Calu3 (cell line): ENCODE results near the gene HADHB. TPM values are rescaled to one million over a fixed set of nuclear protein-coding genes. Genes with fewer than 3 reads are reported as not detected.

ENCODE experiments used
- BruUV-seq: library from RNA; stranded (reverse); fragments of 400-500 nt; replicated peaks from 2 replicates; lab custom pipeline; 2021; lab: Mats Ljungman, UMichigan
- CTCF ChIA-PET: fragments of 300-600 bp; sonication (Branson Sonifier 250); formaldehyde crosslinking; loops from one replicate; lab custom pipeline; 2022; ENCODE audit warnings: antibody characterized with exemption; lab: Charles Lee
- DNase-seq: peaks from one replicate; pipeline ENCODE4 v3.0.0; 2022
- H3K27ac Mint-ChIP-seq: one replicate; pipeline ENCODE4 v1.8.0; 2022; ENCODE audit warnings: mixed read lengths; ENCODE audit not compliant: unreplicated experiment
- H3K27me3 Mint-ChIP-seq: one replicate; pipeline ENCODE4 v1.8.0; 2022; ENCODE audit warnings: mixed read lengths; ENCODE audit not compliant: unreplicated experiment
- H3K36me3 Mint-ChIP-seq: one replicate; pipeline ENCODE4 v1.8.0; 2022; ENCODE audit warnings: mild to moderate bottlenecking, moderate library complexity, mixed read lengths; ENCODE audit not compliant: insufficient read depth, unreplicated experiment
- H3K4me1 Mint-ChIP-seq: one replicate; pipeline ENCODE4 v1.8.0; 2022; ENCODE audit warnings: mild to moderate bottlenecking, low read depth, mixed read lengths; ENCODE audit not compliant: unreplicated experiment
- H3K4me3 Mint-ChIP-seq: one replicate; pipeline ENCODE4 v1.8.0; 2022; ENCODE audit warnings: mild to moderate bottlenecking, low read depth, moderate library complexity, mixed read lengths; ENCODE audit not compliant: unreplicated experiment
- H3K9me3 Mint-ChIP-seq: one replicate; pipeline ENCODE4 v1.8.0; 2022; ENCODE audit warnings: low read depth, mixed read lengths; ENCODE audit not compliant: unreplicated experiment
- CTCF ChIP-seq: fragments of 200-600 bp; IDR thresholded peaks from one replicate; pipeline ENCODE4 v1.8.0; 2022; ENCODE audit warnings: antibody characterized with exemption; ENCODE audit not compliant: unreplicated experiment
- intact Hi-C: fragments of 100-400 bp; cut with micrococcal nuclease; formaldehyde crosslinking; loops from one replicate; pipeline ENCODE4 v1.10.0; 2022; ENCODE audit not compliant: unreplicated experiment
- total RNA-seq: library from RNA; stranded (reverse); gene quantifications from 2 replicates; pipeline ENCODE4 v1.2.3, GENCODE V29; 2022

Gene HADHB
- total RNA-seq, 1 experiment from 2014 or later: 84.4 TPM

- Mint-ChIP-seq H3K27ac (peak overlapping the region; percentile 95), H3K27me3 (no peaks in the 10 kb centered on the region), H3K4me1 (peaks cover 38% of the 10 kb centered on the region), H3K4me3 (peak overlapping the region; percentile 98), H3K36me3 (peaks cover 41% of the 10 kb centered on the region), H3K9me3 (no peaks in the 10 kb centered on the region)
- intact Hi-C loops: loop anchor here (5.0 kb wide), 1 partner anchor 89 kb away; no protein-coding TSS in a partner anchor
- CTCF ChIA-PET: interaction anchor here (0.5 to 1.8 kb wide), 5 partner anchors 11 to 663 kb away, joined by 3 to 5 read pairs (median 5); no protein-coding TSS in a partner anchor
- TSS peak; percentile 59 for BruUV-seq
- TF ChIP-seq CTCF: no peak
- DNase-seq: peak; percentile 5
These were observed 1.1 kb upstream of the HADHB start for GRCh38 chr2:26243470-26244308.

GRCh38 chr2:26245231-26245732 is 543 bp downstream of the HADHB start:
- H3K36me3 Mint-ChIP-seq: peaks cover 41% of the 10 kb centered on the region
- no peaks in the 10 kb centered on the region for H3K9me3 Mint-ChIP-seq
- H3K4me1 Mint-ChIP-seq: peaks cover 22% of the 10 kb centered on the region
- peak overlapping the region; percentile 95 for H3K27ac Mint-ChIP-seq
- BruUV-seq: TSS peak; percentile 50
- no peak for DNase-seq
- intact Hi-C loops: no loop called here
- peak overlapping the region; percentile 98 for H3K4me3 Mint-ChIP-seq
- H3K27me3 Mint-ChIP-seq: no peaks in the 10 kb centered on the region
- TF ChIP-seq CTCF: no peak
- CTCF ChIA-PET: interaction anchor here (1.2 kb wide), 1 partner anchor 100 kb away, joined by 3 read pairs; no protein-coding TSS in a partner anchor

GRCh38 chr2:26245810-26246209 is 1.1 kb downstream of the HADHB start:
- CTCF ChIA-PET: interaction anchor here (1.1 to 1.2 kb wide), 2 partner anchors 10 to 100 kb away, joined by 3 read pairs; no protein-coding TSS in a partner anchor
- Mint-ChIP-seq H3K9me3 (no peaks in the 10 kb centered on the region), H3K4me3 (peak overlapping the region; percentile 98), H3K4me1 (peaks cover 16% of the 10 kb centered on the region), H3K27me3 (no peaks in the 10 kb centered on the region), H3K36me3 (peaks cover 41% of the 10 kb centered on the region), H3K27ac (peak overlapping the region; percentile 95)
- DNase-seq: no peak
- intact Hi-C loops: no loop called here
- no peak for TF ChIP-seq CTCF
- no TSS peak for BruUV-seq

- intact Hi-C loops: no loop called here
- H3K4me3 Mint-ChIP-seq: peak overlapping the region; percentile 98
- TF ChIP-seq CTCF: no peak
- no peaks in the 10 kb centered on the region for H3K9me3 Mint-ChIP-seq
- DNase-seq: no peak
- no peaks in the 10 kb centered on the region for H3K27me3 Mint-ChIP-seq
- peaks cover 41% of the 10 kb centered on the region for H3K36me3 Mint-ChIP-seq
- no TSS peak for BruUV-seq
- CTCF ChIA-PET: interaction anchor here (0.6 kb wide), 1 partner anchor 41 kb away, joined by 4 read pairs; no protein-coding TSS in a partner anchor
- peaks cover 13% of the 10 kb centered on the region for H3K4me1 Mint-ChIP-seq
- no peak overlapping the region for H3K27ac Mint-ChIP-seq
These were observed 2.1 kb downstream of the HADHB start for GRCh38 chr2:26246818-26247217.
